Fibroblast of lung (primary cell): ENCODE data around the gene LMO4. TPM values are rescaled to one million over a fixed set of nuclear protein-coding genes. Genes with fewer than 3 reads are reported as not detected.

ENCODE experiments used
- DNase-seq, 2 donors: peaks; one replicate each; pipeline versions ENCODE4 v3.0.0 to v3.0.0-alpha.2; 2010; ENCODE audit warnings: low read depth in 2 of 2
- H2AFZ ChIP-seq: 2 replicates; pipeline ENCODE4 v1.5.1; 2012; ENCODE audit warnings: low read length, control low read depth, inconsistent platforms
- H3K27ac ChIP-seq: 2 replicates; pipeline ENCODE4 v1.5.1; 2011; ENCODE audit warnings: low read length, control low read depth; ENCODE audit not compliant: insufficient read depth
- H3K27me3 ChIP-seq: 2 replicates; pipeline ENCODE4 v1.5.1; 2011; ENCODE audit warnings: mild to moderate bottlenecking, low read length; ENCODE audit not compliant: control insufficient read depth, insufficient read depth
- H3K36me3 ChIP-seq: 2 replicates; pipeline ENCODE4 v1.5.1; 2011; ENCODE audit warnings: low read length; ENCODE audit not compliant: control insufficient read depth, insufficient read depth
- H3K4me1 ChIP-seq: 2 replicates; pipeline ENCODE4 v1.5.1; 2011; ENCODE audit warnings: low read length; ENCODE audit not compliant: control insufficient read depth, insufficient read depth; ENCODE audit errors: extremely low read depth
- H3K4me2 ChIP-seq: 2 replicates; pipeline ENCODE4 v1.5.1; 2011; ENCODE audit warnings: low read length, control low read depth; ENCODE audit not compliant: insufficient read depth; ENCODE audit errors: extremely low read depth
- H3K4me3 ChIP-seq, 4 experiments: fragments of 200-600 bp in 1 of 4; sonication (generic) in 1 of 4; replicated peaks in 1 of 4; 2 replicates each; pipeline ENCODE4 v1.5.1; 2011 to 2016; ENCODE audit warnings: low read length in 4 of 4, low read depth in 3 of 4, mild to moderate bottlenecking in 3 of 4, control low read depth in 2 of 4, inconsistent platforms in 1 of 4, mixed read lengths in 1 of 4; ENCODE audit not compliant: insufficient read depth in 1 of 4; ENCODE audit errors: control extremely low read depth in 1 of 4
- H3K79me2 ChIP-seq: 2 replicates; pipeline ENCODE4 v1.5.1; 2012; ENCODE audit warnings: mild to moderate bottlenecking, low read length, inconsistent platforms; ENCODE audit not compliant: control insufficient read depth, insufficient read depth
- H3K9ac ChIP-seq: 2 replicates; pipeline ENCODE4 v1.5.1; 2011; ENCODE audit warnings: mild to moderate bottlenecking, low read length, control low read depth; ENCODE audit not compliant: insufficient read depth
- H3K9me3 ChIP-seq: 2 replicates; pipeline ENCODE4 v1.5.1; 2012; ENCODE audit warnings: low read depth, low read length; ENCODE audit not compliant: control insufficient read depth, insufficient read depth
- H4K20me1 ChIP-seq: 2 replicates; pipeline ENCODE4 v1.5.1; 2011; ENCODE audit warnings: low read length; ENCODE audit not compliant: control insufficient read depth, insufficient read depth; ENCODE audit errors: extremely low read depth
- EZH2 ChIP-seq: IDR thresholded peaks from 2 replicates; pipeline ENCODE4 v1.5.1; 2012; ENCODE audit warnings: low read length, control low read depth, mild to moderate bottlenecking; ENCODE audit errors: missing control alignments
- polyA plus RNA-seq, 2 donors: library from polyadenylated mRNA; depleted of rRNA in 1 of 2; stranded (reverse) in 1 of 2; unstranded in 1 of 2; fragments of >200 nt; gene quantifications; 2 replicates each; pipeline ENCODE4 v1.2.1, GENCODE V29; 2011 to 2012; ENCODE audit warnings: missing spikeins in 1 of 2
- total RNA-seq: library from RNA; depleted of rRNA; stranded (reverse); fragments of >200 nt; gene quantifications from 2 replicates; pipeline ENCODE4 v1.2.1, GENCODE V29; 2014
- TF ChIP-seq, protein P1 (sequence below), 2 donors: IDR thresholded peaks in 1 of 2; conservative IDR thresholded peaks in 1 of 2; 1 replicate in 1 of 2; 2 replicates in 1 of 2; pipeline ENCODE4 v1.5.1; 2011 to 2012; ENCODE audit warnings: low read length in 2 of 2, control low read depth in 1 of 2, inconsistent platforms in 1 of 2, low read depth in 1 of 2, mild to moderate bottlenecking in 1 of 2

Gene LMO4
- total and polyA plus RNA-seq, 2 donors (not counting 1 experiment from before 2014, with no cell fraction given), result 61.9 to 91.4 TPM

DNA sequence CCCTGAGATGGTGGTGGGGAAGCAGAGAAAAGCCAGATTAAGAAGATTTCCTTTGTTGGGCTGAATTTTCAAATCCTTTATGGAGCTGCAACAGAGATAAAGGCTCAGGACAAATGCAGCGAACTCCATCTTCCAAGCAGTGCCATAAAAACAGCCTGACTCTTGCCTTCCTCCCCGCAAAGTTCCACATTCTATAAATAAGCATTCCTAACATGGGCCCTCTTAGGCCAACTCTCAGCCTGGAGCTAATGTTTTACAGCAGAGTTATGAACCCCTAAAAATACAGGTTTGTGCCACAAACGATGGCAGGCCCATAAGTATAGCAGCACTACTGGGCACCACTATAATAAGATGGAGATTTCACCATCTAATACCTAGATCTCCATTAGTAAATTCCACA is 27.2 kb downstream of the LMO4 start:
- Histone ChIP-seq H3K36me3 (no peaks in the 10 kb centered on the region), H3K4me1 (no peaks in the 10 kb centered on the region), H3K79me2 (no peaks in the 10 kb centered on the region), H3K4me3 (no peak overlapping the region), H4K20me1 (no peaks in the 10 kb centered on the region), H3K27ac (no peak overlapping the region), H3K27me3 (no peaks in the 10 kb centered on the region), H2AFZ (no peak overlapping the region), H3K9ac (no peak overlapping the region), H3K9me3 (no peaks in the 10 kb centered on the region), H3K4me2 (no peak overlapping the region)
- DNase-seq, result no peak
- TF ChIP-seq, protein P1, sequence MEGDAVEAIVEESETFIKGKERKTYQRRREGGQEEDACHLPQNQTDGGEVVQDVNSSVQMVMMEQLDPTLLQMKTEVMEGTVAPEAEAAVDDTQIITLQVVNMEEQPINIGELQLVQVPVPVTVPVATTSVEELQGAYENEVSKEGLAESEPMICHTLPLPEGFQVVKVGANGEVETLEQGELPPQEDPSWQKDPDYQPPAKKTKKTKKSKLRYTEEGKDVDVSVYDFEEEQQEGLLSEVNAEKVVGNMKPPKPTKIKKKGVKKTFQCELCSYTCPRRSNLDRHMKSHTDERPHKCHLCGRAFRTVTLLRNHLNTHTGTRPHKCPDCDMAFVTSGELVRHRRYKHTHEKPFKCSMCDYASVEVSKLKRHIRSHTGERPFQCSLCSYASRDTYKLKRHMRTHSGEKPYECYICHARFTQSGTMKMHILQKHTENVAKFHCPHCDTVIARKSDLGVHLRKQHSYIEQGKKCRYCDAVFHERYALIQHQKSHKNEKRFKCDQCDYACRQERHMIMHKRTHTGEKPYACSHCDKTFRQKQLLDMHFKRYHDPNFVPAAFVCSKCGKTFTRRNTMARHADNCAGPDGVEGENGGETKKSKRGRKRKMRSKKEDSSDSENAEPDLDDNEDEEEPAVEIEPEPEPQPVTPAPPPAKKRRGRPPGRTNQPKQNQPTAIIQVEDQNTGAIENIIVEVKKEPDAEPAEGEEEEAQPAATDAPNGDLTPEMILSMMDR (conservative IDR thresholded peaks at IDR 0.05 in 1 of 2, IDR thresholded peaks at IDR 0.05 in 1 of 2; ENCODE audit: low read depth in 1 of 2, low read length in 2 of 2), result no peak
- TF ChIP-seq EZH2, result no peak

DNA sequence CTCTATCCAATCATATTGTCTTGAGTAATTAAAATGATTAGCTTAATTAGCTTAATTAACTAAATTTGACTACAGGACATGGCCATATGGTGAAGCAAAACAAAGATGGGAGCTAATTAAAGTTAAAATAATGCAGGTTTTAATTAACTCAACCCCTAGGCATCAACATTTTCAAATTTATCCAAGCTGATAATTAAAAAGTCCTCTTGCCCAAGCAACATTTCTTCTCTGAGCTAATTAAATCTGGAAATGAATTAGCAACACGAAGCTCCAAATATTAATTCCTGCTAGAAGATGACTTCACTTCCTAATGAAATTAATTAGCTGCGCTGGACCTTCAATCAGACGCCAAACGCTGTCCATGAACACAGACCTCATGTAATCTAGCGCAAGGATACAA is 27.9 kb downstream of the LMO4 start:
- H3K27ac ChIP-seq, result no peak overlapping the region
- H3K9ac ChIP-seq, result no peak overlapping the region
- H3K4me3 ChIP-seq, result no peak overlapping the region
- no peaks in the 10 kb centered on the region for H3K36me3 ChIP-seq
- no peaks in the 10 kb centered on the region for H3K27me3 ChIP-seq
- no peak overlapping the region for H3K4me2 ChIP-seq
- TF ChIP-seq EZH2, result no peak
- TF ChIP-seq, protein P1 (conservative IDR thresholded peaks at IDR 0.05 in 1 of 2, IDR thresholded peaks at IDR 0.05 in 1 of 2; ENCODE audit: low read depth in 1 of 2, low read length in 2 of 2), result no peak
- DNase-seq, result no peak
- H4K20me1 ChIP-seq, result no peaks in the 10 kb centered on the region
- H3K79me2 ChIP-seq, result no peaks in the 10 kb centered on the region
- no peaks in the 10 kb centered on the region for H3K4me1 ChIP-seq
- no peaks in the 10 kb centered on the region for H3K9me3 ChIP-seq
- H2AFZ ChIP-seq, result no peak overlapping the region

DNA sequence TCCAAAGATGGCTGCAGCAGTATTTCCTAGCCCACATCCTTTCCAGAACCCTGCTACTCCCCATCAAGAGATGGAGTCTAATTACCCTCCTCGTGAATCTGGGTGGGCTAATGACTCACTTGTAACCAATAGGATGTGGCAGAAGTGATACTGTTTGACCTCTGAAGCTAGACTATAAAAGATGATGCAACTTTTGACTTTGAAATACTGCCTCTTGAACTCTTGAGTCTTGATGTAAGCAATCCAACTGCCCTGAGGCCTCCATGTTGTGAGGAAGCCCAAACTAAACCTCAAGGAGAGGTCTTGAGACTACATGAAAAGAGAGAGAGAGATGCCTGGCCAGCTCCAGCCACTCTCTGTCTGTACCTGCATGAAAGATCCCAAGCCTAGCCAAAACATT is 29.5 kb downstream of the LMO4 start:
- no peaks in the 10 kb centered on the region for H3K79me2 ChIP-seq
- H3K27me3 ChIP-seq, result no peaks in the 10 kb centered on the region
- H3K4me1 ChIP-seq, result no peaks in the 10 kb centered on the region
- H3K9me3 ChIP-seq, result no peaks in the 10 kb centered on the region
- H3K4me2 ChIP-seq, result no peak overlapping the region
- peak in 1 of 2 donors; percentile 22 for DNase-seq
- H2AFZ ChIP-seq, result no peak overlapping the region
- H3K36me3 ChIP-seq, result no peaks in the 10 kb centered on the region
- H3K4me3 ChIP-seq, result no peak overlapping the region
- TF ChIP-seq, protein P1 (conservative IDR thresholded peaks at IDR 0.05 in 1 of 2, IDR thresholded peaks at IDR 0.05 in 1 of 2; ENCODE audit: low read depth in 1 of 2, low read length in 2 of 2), result no peak
- H3K9ac ChIP-seq, result no peak overlapping the region
- H3K27ac ChIP-seq, result no peak overlapping the region
- H4K20me1 ChIP-seq, result no peaks in the 10 kb centered on the region
